GM19193 (cell line): ENCODE measurements around the gene DNAJC30.

Experiments
- POLR2A ChIP-seq: IDR thresholded peaks from 4 replicates; pipeline ENCODE4 v1.6.1; 2011; ENCODE audit not compliant: insufficient read depth, insufficient read length; ENCODE audit errors: extremely low read depth

DNAJC30 gene

DNA sequence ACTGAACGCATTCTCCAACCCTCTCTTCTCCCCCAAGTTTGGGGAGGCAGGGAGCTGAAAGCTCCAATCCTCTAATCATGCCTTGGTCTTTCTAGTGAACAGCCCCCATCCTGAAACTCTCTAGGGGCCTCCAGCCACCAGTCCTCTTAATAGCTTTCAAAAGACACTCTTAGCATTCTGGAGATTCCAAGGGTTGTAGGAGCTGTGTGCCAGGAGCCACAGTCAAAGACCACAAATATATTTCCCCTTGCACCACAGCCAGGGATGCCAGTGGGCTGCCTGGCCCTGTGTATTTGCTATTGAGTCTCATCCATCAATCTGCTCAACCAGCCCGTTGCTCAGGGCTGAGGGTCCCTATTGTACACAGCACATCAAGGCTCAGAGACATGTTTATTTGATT, 40.4 kb downstream of the DNAJC30 start:
- TF ChIP-seq POLR2A = no peak

DNA sequence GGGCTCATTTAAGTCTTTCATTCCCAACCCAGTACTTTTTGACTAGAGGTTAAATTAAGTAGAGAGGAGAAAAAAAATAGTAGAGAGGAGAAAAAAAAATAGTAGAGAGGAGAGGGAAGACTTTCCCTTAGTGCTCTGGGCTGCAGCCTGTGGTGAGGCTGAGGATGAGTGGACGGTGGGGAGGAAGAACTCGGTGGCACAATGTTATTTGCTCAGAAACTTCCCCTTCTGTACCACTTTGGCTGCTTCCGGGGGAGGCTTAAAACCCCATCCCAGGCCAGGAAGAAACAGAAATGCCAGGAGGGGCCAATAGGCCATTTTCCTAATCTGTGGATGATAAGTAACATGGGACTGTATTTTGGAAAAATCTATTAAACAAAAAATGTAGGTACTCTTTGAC, 44.3 kb downstream of the DNAJC30 start:
- TF ChIP-seq POLR2A = no peak

GRCh38 chr7:73635428-73636200, 47.6 kb downstream of the DNAJC30 start:
- TF ChIP-seq POLR2A = no peak

- TF ChIP-seq POLR2A = no peak
Measured at GRCh38 chr7:73633844-73634243, 49.4 kb downstream of the DNAJC30 start.

GRCh38 chr7:73633323-73633722, 49.9 kb downstream of the DNAJC30 start:
- TF ChIP-seq POLR2A = no peak

DNA sequence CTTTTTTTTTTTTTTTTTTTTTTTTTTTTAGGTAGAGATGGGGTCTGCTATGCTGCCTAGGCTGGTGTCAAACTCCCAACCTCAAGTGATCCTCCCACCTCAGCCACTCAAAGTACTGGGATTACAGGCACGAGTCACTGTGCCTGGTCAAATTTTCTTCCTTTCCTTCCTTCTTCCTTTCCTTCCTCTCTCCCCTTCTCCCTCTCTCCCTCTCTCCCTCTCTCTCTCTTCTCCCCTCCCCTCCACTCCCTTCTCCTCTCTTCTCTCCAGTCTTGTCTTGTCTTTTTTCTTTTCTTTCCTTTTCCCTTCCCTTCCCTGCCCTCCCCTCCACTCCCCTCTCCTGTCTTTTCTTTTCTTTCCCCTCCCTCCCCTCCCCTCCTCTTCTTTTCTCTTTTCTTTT, 51.7 kb downstream of the DNAJC30 start:
- TF ChIP-seq POLR2A = no peak
